NOMO-1 treated with dmso at 0.1 percent for 144 hours (cell line): ENCODE results near the gene DLGAP4.
A peak's percentile ranks its signal among the peaks of the same experiment; 100 is the strongest.
"Not testable (repeated sequence)": the region's sequence is repeated elsewhere in the genome, so short reads cannot be mapped to it uniquely, and the experiment has no call there.

Experiments used
- DNase-seq: peaks from one replicate; lab custom pipeline; 2025; ENCODE audit not compliant: unreplicated experiment; lab: John Stamatoyannopoulos, UW

Gene DLGAP4

DNA sequence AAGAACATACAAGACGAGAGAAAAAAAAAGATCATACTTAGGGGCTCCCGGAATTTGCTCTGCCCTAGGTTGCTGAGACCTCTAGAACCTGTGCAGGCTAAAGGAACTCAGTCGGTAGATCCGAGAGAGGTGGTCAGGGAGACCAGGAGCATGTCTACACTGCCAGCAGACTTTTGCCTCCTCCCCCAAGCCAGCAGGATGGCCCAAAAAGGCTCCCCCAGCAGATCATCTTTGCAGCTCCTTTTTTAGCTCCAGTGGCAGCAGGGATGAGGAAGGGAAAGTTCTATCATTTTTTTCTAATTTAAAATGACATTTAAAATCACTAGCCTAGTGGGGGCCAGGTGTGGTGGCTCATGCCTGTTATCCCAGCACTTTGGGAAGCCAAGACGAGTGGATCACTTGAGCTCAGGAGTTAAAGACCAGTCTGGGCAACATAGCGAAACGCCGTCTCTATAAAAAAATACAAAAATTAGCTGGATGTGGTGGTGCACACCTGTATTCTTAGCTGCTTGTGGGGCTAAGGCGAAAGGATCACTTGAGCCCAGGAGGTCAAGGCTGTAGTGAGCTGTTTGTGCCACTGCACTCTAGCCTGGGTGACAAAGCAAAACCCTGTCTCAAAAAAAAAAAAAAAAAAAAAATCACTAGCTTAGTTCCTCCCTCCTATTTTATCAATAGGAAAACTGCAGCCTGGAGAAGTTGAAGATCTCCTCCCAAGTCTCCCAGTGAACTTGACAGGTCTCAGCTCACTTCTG lies 165.9 kb downstream of the DLGAP4 start:
- no peak for DNase-seq

DNA sequence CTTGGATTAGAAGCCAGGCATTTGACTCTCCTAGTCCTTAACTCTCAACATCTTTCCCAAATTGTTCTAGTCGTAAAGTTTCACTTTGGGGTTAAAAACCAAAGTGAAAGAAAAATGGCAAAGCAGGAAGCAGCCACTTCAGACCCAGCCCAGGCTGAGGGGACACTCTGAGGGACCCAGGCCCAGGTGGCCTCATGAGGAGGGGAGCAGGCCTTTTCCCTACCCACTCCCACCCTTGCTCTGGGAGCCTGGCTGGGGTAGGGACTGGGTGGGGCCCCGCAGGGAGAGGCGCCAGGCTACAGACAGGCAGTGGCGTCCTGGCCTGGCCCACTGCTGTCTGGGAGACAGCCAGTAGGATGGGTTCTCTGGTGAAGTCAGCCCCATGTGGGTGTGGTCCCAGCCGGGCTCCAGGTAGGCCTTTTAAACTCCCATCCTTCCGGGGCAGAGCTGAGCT lies 166.5 kb downstream of the DLGAP4 start:
- no peak for DNase-seq

DNA sequence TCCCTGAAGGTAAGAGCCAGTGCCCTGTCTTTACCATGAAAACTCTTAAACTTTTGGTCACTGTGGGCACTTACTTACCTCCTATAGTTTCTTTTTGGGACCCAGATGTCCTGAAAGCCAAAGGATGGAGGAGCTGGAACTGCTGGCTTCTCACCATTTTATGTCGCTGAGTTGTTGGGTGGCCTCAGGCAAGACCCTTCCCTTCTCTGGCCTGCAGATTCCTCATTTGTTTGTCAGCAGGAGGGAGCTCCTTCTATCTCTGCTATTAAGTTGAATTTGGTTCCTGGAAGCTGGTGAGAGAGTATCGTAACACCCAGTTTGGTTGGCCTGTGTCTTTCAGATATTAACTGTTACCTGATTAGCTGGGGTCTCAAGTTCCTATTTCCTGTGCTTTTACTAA lies 167.0 kb downstream of the DLGAP4 start:
- no peak for DNase-seq

DNA sequence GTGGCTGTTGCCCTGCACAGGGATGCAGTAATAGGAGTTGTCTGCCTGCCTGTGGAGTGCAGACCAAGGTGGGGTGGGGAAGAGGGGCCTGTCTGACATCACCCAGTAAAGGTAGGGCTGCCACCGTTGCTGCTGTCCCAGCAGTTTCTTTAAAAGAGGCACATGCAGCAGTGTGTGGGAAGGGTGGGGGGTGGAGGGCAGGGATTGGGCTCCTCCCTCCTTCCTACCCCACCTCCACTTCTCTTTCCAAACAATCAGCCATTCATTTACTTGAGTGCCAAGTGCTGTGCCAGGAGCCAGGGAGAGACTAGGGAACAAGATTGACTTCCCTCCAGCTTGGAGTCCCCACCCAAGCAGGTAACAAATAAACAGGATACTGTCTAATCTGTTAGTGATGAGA lies 168.4 kb downstream of the DLGAP4 start:
- DNase-seq: no peak

DNA sequence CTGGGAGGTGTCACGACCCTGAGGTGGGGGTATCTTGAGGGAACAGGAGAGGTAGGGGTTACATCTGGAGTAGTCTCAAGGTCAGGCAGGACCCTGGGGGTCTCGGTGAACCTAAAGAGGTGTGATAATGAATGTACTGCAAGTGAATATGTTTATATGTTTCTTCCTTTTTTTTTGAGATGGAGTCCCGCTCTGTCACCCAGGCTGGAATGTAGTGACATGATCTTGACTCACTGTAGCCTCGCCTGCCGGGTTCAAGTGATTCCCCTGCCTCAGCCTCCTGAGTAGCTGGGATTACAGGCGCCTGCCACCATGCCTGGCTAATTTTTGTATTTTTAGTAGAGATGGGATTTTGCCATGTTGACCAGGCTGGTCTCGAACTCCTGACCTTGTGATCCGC lies 168.9 kb downstream of the DLGAP4 start:
- DNase-seq: not testable (repeated sequence)

DNA sequence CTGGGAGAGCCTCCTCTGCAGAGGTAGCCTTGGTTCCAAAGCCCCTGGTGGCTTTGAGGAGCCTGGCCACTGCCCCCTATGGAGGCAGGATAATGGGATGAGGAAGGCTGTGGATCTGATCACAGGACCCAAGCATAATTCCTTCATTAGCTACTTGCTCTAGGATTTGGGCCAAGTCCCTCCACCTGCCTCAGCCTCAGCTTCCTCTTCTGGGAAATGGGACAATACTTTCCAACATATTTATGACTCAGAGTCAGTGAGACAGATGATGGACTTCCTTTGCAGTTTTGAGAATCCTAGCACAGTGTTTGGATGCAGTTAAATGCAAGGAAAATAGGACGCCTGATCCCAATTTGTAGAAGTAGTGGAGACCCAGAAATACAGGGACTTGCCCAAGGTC lies 171.3 kb downstream of the DLGAP4 start:
- DNase-seq: no peak

DNA sequence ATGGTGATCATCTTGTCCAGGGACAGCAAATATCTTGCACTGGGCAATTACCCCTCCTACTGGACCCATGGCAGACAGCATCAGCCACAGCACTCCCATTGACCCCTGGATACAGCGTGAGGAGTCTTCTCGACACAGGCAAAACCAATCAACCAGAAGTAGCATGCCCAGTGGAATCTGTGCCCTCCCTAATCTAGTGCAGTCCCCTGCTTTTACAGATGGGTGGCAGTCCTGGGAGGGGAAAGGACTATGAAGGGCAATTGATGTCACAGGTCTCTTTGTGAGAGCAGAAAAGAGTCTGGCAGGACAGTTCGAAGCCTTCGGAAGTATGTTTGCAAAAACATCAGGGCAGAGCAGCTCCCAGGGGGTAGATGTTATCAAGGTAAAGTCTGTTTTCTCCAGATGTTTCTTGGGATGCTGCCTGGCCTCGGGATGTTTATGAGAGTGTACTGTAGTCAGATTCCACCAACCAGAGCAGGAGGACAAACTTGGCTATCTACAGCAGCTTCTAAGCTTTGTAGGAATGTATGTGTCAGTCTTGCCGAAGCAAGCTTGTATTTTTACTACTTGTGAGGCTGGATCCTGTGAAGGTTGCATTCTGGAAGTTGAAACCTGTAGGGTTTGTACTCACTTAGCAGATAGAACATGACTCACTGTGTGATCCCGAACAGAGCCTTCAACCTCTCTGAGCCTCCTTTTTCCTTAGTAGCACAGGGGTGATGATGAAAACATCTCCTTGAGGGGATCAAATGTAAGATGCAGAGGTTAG lies 172.2 kb downstream of the DLGAP4 start:
- DNase-seq: no peak

DNA sequence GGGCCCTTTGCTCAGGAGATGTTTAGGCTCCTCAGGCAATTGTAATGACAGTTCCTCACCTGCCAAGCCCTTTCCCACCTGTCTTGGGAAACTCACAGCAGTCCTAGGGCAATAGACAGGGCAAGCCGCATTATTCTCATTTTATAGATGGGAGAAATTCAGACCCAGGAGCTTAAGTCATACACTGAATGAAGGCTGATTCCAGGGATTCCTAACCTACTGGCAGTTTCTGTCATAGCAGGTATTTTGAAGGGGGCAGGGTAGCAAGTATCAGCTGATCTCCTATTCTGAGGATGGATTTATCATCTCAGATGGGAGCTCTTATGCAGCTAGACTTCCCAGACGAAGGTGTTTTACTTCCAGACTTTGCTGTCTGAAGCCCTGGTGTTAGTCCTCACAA lies 173.8 kb downstream of the DLGAP4 start:
- DNase-seq: no peak

DNA sequence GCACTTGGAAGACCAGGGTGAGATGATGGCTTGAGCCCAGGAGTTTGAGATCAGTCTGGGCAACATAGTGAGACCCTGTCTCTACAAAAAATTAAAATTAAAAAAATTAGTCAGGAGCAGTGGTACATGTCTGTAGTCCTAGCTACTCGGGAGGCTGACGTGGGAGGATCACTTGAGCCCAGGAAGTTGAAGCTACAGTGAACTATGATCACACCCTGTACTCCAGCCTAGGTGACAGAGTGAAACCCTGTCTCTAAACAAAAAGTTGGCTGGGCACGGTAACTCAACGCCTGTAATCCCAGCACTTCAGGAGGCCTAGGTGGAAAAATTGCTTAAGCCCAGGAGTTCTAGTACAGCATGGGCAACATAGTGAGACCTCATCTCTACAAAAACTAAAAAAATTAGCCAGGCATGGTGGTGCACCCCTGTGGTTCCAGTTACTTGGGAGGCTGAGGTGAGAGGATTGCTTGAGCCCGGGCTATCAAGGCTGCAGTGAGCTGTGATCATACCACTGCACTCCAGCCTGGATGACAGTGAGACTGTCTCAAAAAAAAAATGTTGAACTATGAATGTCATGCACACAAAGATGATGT lies 174.4 kb downstream of the DLGAP4 start:
- no peak for DNase-seq

DNA sequence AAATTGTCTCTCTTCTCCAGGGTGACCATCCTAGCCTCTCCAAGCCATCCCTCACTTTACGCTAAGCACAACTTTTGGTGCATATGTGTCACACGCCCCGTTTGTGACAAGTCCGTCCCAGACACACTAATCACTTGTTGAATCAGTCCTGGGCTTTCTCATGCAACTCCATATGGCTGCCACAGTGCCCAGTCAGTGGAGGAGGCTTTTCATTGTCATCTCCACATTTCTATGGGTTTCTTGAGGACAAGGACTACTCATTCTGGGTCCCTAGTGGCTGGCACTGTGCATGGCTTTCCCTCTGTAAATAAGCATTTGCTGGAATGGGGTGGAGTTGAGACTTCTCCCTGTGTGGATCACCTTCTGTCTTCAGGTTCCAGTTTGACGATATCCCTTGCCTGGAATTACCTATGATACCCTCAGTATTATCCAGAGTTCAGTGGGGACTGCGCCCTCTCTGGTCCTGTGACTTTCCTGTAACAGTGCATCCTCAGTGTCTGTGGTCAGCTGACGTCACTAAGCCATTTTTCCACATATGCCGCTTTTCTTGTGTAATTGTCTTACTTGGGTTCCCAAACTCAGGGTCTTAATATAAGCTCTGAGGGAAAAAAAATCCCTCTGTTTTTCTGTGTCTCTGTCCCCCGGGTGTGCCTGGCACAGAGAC lies 175.4 kb downstream of the DLGAP4 start:
- no peak for DNase-seq

DNA sequence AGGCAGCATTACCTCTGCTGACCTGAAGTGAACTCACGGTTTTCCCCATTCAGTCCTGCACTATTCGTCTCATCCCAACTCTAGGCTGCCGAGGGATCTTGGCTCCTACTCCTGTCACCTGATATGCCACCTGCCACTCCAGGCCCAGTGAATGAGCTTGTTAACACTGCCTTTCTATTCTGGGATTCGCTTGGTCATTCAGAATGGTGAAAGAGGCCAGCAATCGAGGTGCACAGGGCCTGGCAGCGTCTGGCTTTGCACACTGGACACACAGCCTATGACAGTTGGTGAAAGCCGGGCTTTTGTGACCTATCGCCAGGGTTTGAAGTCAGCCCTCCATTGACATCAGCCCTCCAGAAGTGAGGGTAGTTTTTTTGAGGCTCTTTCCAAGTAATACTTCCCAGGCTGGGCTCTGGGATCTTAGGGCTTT lies 175.9 kb downstream of the DLGAP4 start:
- DNase-seq: no peak

DNA sequence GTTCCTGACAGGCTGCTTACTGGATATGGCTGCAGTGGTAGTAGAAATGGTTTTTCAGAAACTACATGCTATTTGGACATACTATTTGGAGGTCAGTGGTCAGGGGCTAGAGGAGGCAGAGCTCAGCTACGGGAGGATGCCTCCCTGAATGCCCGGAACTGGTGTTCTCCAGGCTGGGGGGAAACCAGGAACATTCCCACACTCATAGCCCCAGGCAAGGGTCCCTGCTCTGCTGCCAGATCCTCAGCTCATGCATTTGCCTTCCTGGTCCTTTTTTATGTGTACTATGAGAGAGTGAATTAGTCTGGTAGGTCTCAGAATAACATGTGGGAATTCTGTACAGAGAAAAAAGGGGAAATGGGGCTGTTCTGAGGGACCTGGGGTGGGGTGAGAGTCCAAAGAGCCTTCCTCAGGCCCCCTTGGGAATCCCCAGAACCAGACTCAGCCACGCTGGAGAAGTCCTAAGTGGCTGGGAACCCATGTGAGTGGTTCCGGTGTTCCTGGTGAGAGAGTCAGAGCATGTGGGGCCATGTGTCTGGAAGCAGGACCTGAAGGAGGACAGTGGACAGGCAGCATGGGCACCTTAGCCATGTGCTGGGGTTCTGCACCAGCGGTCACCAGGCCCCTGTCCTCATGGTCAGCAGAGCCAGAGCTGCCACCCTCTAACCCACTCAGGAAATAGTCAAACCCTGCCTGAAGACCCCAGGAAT lies 177.2 kb downstream of the DLGAP4 start:
- no peak for DNase-seq

DNA sequence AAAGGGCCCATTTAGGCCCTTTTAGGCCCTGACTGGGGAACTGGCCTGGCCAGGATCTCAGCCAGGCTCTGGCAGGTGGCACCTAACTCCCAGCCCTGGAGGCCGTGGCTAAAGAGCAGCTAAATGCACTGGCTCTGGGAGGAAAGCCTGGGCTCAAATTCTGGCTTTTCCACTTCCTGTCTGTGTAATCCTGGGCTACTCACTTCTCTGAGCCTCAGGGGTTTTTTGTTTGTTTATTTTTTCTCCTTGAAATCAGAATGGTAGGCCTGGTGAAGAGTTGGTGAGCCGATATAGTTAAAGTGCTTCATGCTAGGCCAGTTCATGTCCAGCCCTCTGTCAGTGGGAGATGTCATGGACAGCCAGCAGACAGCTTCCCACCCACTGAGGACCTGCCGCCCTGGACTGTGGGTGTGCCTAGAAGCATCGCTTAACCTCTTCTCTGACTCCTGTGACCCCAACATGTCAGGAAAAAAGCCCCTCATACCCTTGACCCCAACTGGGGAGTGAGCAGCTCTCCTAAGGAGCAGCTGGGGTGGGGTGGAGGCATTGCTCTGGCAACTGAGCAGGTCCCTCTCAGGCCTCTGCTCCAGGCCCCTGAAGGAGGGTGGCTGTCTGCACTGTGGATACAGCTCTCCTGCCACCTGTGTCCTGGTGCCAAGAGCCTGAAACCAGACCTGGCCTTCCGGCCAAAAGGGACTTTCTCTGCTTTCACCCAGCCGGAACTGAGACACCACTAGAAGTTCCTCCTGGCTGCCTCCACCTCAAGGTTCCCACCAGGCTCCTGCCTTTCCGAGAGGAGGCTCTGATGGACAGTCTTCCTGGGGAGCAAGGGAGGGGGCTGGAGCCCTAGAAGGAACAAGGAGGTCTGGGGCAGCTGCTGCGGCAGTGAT lies 178.0 kb downstream of the DLGAP4 start:
- DNase-seq: no peak

DNA sequence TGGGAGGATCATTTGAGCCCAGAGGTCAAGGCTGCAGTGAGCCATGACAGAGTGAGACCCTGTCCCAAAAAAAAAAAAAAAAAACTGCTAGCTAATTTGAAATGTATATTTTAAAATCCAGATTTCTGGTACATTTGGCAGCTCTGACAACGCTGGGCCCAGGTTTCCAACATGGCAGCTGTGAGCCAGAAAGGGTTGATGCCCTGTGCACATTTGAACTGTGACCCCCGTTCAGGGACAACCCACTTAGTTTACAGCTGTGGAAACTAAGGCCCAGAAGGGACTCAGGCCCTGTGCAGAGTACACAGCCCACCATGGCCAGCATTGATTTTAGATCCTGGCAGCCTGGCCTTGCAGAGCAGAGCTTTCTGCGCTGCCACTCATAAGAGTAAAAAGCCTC lies 179.1 kb downstream of the DLGAP4 start:
- DNase-seq: no peak

DNA sequence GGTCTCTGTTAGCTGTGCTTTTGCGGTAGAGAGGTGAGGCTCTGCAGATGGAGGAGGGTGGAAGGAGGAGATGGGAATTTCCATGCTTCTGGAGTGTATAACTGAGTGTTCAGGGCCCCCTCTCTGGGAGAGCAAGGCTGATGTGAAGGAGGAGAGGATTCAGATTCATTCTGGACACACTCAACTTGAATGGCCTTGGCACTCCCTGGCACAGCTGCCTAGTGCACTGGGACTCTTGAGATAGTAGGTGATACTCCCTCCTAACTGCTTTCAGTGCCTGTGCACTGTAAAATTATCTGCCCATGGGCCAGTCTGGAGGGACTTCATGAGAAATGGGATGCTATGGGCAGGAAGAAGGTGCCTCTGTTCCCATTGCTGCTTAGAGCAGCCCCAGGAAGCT lies 180.9 kb downstream of the DLGAP4 start:
- no peak for DNase-seq

DNA sequence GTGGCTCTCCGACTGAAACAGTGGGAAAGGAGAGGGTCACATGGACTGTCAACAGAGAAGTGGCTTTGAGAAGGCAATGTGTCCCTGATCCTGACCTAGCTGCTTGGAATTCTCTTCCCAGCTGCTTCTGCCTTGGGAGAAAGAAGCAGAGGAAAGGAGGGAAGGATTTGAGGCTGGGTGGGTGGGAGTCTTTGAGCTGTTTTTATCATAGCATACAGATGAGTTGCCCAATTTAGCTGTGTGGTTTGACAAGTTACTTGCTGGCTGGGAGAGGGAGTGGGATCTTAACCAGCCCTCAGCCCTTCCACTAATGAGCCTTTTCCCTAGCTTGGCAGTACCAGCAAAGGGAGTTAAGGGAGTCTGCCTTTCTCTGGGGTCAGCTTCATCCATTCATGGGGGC lies 184.1 kb downstream of the DLGAP4 start:
- no peak for DNase-seq

DNA sequence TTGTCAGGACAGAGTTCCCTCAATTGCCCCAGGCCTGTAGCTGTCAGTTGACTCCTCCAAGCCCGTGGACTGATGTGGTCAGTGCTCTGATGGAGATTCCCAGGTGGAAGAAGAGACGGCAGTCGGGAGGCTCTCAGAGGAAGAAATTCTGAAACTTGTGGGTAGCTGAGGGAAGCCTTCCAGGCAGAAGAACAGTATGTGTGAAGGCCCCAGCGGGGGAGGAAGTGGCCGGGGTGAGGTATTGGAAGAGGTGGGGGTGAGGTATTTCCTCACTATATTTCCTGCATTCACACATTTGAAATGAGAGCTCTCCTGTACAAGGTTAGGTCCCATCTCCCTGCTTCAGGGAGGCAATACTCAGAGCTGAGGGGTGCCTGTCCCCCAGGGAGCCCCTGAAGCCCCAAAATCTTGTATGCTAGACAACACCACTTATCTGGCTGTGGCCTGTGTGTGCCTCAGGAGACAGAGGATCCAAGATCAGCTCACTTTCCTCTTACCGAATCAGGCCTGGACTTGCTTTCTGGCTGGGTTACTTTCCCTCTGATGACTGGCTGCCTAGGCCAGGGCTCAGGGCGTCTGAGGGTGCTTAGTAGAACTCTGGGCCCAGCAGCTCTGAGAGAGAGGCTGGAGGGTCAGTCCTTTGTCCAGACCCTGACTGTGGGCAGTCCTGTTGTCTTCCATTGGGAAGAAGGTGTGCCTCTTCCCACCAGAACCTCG lies 185.9 kb downstream of the DLGAP4 start:
- DNase-seq: peak; percentile 44

DNA sequence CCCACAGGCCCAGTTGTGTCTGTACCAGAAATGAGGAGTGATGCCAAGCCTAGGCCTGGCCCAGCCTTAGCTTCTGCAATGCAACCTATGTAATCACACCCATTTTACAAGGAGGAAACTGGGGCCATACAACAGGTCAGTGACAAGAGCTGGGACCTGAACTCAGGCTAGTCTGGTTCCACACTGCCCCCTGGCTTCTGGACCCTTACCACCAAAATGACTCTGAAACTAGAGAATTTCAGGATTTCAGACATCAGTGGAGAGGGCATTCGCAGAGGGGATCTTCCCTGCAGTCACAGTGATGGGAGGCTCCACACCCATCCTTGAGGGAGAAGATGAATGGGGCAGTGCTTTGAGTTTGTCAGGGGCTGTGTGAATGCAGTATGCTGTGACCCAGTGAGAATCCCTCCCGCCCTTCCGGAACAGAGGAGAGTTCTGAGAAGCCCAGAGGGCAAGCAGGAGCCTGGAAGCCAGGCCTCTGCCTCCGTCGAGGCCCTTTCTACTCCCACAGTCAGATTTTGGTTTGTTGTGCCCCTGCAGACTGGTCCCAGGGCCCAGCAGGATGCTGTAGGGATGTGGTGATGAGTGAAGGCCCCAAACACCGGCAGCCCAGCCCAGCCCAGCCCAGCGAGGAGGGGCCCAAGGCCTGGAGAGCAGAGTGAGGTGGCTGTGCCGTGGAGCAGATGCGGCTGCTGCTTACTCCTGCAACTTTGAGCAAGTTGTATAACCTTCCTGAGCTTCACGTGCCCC lies 187.1 kb downstream of the DLGAP4 start:
- no peak for DNase-seq

DNA sequence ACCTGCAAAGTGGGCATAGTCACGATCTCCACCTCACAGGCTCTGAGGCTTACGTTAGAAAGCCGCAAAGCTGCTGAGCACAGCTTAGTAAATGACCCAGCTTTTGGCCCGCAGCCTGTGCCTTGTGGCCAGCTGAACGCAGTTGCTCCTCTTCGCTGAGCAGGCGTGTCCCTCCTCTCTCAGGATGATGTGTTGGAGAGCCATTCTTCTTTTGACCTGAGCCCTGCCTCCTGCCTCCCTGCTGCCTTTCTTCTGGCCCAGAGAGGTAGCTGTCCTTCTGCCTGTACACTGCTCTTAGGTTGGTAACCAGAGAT lies 187.6 kb downstream of the DLGAP4 start:
- no peak for DNase-seq
